NCI-H2227 (cell line): ENCODE data around the gene JAM3.
"Not testable (repeated sequence)": the region's sequence is repeated elsewhere in the genome, so short reads cannot be mapped to it uniquely, and the experiment has no call there.

Source experiments
- DNase-seq: peaks from one replicate; lab custom pipeline; 2025; ENCODE audit not compliant: unreplicated experiment; lab: John Stamatoyannopoulos, UW

The JAM3 gene

DNA sequence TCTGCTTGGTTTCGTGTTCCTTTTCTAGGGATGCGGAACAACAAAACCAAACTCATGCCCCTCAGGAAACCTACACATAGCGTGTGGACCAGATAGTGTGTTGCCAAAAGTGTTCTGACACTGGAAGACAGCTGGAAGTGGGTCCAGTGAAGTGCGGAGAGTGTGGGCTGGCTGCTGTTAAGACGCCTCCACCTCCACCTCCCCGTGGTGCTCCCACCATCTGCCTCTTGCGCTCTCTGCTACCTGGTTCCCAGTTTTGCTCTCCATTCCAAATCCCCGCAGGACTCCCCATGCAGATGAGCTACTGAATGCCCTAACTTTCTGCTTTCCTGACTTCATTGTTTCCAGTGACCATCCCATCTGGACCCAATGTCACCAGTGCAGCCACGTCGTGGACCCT is 103.1 kb downstream of the JAM3 start:
- DNase-seq: no peak

DNA sequence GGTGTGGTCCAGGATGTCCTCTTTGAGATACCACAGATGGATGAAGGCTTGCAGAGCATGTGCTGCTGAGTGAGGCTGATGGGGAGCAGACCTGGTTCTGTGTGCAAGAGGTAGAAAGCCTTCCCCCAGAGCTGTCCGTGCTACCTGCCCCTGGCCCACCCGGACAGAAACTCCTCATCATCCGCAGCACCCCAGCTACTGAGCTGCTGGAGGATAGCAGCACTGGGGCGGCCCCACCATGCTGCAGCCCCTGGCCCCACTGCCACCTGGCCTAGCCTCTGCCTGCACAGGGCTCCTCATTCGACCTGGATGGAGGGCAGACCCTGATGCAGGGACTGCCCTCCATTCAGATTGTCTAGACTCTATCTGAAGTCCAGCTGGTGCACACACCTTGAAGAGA is 104.4 kb downstream of the JAM3 start:
- DNase-seq: no peak

DNA sequence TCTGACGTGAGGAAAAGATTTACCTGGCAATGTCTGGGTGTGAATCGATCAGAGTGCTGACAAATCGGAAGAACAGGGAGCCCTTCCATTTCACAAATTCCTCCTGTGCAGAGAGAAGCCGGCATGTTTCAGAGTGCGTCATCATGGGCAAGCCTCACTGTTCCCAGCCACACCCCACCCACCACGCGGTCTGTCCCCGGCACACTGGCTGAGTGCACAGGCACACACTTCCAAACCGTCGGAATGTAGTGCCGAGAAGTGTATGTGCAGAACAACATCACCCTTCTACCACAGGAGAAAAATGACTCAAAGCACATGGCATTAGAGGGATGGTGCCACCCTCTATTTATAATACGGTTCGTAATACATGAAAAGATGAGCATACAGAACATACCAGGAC is 107.4 kb downstream of the JAM3 start:
- no peak for DNase-seq

DNA sequence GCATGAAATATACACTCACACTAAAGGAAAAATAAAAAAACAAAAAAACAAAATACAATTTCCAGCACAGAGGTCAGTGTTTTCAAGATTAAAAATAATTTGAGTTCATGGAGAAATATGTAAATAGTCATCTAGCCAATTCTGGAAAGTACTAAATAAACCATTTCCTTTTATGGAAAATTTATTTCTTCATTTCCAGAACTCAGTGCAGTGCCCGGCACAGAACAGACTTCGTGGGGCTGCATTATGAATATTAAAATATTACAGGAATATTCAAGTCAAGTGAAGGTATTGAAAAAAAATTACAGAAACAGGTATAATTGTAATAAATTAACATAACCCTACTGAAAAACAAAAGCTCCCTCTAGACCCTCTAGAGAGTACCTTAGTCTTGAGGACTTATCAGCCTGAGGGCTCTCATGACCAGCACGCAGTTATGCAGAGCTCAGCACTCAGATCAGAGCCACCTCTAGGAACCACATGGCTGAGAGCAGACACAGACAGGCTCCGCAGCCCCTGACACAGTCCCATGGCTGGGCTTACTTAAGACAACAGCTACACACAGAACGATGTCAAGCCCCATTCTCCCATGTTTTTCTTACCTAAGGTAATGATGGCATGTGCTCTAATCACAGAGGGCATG is 109.3 kb downstream of the JAM3 start:
- no peak for DNase-seq

DNA sequence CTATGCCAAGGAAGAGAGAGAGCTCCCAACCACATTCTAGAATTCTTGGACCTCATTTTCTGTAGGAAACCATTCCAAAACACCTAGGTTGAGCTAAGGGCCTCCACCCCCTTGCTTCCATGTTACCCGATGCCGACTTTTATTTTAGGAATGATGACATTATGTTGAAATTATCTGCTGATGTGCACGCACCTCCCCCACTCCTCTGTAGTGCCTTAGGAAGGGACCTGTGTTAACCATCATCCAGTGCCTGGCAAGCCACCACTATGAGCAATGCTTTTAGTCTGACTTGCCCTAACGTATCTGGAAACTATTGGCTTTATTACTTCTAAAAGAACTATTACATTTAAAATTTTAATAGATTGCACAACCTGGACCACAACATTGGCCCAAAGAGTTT is 112.8 kb downstream of the JAM3 start:
- DNase-seq: no peak

DNA sequence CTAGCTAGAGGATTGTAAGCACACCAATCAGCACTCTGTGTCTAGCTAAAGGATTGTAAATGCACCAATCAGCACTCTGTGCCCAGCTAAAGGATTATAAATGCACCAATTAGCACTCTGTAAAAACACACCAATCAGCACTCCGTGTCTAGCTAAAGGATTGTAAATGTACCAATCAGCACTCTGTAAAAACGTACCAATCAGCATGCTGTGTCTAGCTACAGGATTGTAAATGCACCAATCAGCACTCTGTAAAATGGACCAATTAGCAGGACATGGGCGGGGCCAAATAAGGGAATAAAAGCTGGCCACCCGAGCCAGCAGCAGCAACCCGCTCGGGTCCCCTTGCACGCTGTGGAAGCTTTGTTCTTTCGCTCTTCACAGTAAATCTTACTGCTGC is 119.2 kb downstream of the JAM3 start:
- DNase-seq: not testable (repeated sequence)

DNA sequence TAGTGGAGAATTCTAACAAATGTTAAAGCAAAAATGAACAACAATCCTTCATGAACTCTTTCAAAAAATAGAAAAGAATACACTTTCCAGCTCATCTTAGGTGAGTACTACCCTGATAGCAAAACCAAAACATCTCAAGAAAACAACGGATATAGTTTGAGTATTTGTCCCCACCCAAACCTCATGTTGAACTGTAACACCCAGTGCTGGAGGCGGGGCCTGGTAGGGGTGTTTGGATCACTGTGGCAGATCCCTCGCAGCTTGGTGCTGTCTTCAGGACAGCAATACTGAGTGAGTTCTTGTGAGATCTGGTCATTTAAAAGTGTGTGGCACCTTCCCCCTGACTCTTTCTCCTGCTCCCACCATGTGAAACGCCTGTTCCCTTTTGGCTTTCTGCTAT is 127.9 kb downstream of the JAM3 start:
- DNase-seq: no peak

DNA sequence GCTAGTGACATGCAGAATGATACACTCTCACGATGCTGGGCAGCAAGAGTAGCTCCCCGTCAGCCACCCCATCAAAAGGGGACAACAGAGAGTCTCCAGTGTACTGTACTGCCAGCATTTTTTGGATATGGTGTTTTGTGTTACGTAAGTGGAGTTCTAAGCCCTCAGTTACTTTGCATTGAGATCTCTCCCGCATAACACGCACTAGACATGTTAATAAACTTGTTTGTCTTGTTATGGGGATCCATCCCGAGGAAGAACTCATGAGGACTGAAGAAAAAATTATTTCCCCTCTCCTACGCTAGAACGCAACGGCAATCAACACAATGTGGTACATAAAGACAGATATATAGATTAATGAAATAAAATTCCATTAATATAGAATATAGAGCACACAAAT is 130.7 kb downstream of the JAM3 start:
- no peak for DNase-seq

DNA sequence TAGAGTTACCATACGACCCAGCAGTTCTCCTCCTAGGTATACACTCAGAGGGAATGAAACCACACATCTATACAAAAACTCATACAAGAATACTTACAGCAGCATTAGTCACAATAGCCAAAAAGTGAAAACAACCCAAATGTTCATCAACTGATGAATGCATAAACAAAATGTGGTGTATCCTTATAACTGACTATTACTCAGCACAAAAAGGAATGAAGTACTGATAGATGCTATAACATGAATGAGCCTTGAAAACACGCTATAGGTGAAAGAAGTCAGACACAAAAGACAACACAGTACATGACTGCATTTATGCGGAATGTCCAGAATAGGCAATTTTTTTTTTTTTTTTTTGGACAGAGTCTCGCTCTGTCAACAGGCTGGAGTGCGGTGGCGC is 131.8 kb downstream of the JAM3 start:
- DNase-seq: no peak
